A549 (cell line): ENCODE results near the gene KLB. TPM values are rescaled to one million over a fixed set of nuclear protein-coding genes. Genes with fewer than 3 reads are reported as not detected.

Source experiments
- ATAC-seq, 2 experiments: fragments of 200-7000 bp in 1 of 2; fragments of >200 bp in 1 of 2; cut with Nextera tagmentation in 1 of 2; cut with Tn5 transposase in 1 of 2; 3 replicates each; pipeline versions ENCODE4 v1.8.0 to v1.9.1; 2018 to 2020; ENCODE audit warnings: mild to moderate bottlenecking in 1 of 2, moderate library complexity in 1 of 2
- CTCF ChIA-PET: fragments of 300-600 bp; sonication (Branson Sonifier 250); formaldehyde crosslinking; extraction: SDS; loops from one replicate; lab custom pipeline; 2021; ENCODE audit warnings: antibody characterized with exemption, inconsistent platforms; lab: Yijun Ruan, JAX
- POLR2A ChIA-PET: fragments of 350-600 bp; formaldehyde crosslinking; extraction: SDS; loops from one replicate; lab custom pipeline; 2021; ENCODE audit warnings: antibody characterized with exemption, inconsistent platforms; lab: Yijun Ruan, JAX
- DNase-seq, 2 experiments: peaks; one replicate each; pipeline versions ENCODE4 v3.0.0 to v3.0.0-alpha.2; 2011 to 2016; ENCODE audit warnings: low read depth in 1 of 2, low spot score in 1 of 2
- FAIRE-seq: peaks from 2 replicates; lab custom pipeline; 2011; peaks lifted over from hg19 to GRCh38; lab: Jason Lieb, UNC
- H3K27ac ChIP-seq, 2 experiments: fragments of >200 bp; sonication (Bioruptor Twin); formaldehyde crosslinking; 3 replicates each; pipeline ENCODE4 v1.5.1; 2016 to 2017
- H3K4me1 ChIP-seq: fragments of >200 bp; sonication (Bioruptor Twin); formaldehyde crosslinking; 3 replicates; pipeline ENCODE4 v1.6.1; 2016
- H3K4me2 ChIP-seq: fragments of >200 bp; sonication (Bioruptor Twin); formaldehyde crosslinking; 3 replicates; pipeline ENCODE4 v1.6.1; 2016
- H3K4me3 ChIP-seq: fragments of >200 bp; sonication (Bioruptor Twin); formaldehyde crosslinking; 3 replicates; pipeline ENCODE4 v1.5.1; 2016
- H3K9me3 ChIP-seq: fragments of >200 bp; sonication (Bioruptor Twin); formaldehyde crosslinking; 3 replicates; pipeline ENCODE4 v1.6.1; 2016
- CHD4 ChIP-seq: fragments of 200-600 bp; sonication (generic); IDR thresholded peaks from 2 replicates; pipeline ENCODE4 v1.6.1; 2016; ENCODE audit warnings: antibody characterized with exemption, mild to moderate bottlenecking, borderline replicate concordance
- FOSL2 ChIP-seq, 2 experiments: fragments of 450-650 bp in 1 of 2; fragments of >200 bp in 1 of 2; sonication (Bioruptor Twin) in 1 of 2; formaldehyde crosslinking; IDR thresholded peaks; 2 replicates each; pipeline versions ENCODE4 v1.5.0 to v1.6.1; 2016 to 2020; ENCODE audit warnings: mild to moderate bottlenecking in 1 of 2, moderate library complexity in 1 of 2
- FOXS1 ChIP-seq: fragments of 250-450 bp; sonication (Bioruptor Pico); IDR thresholded peaks from 2 replicates; pipeline ENCODE4 v1.5.0; 2020; ENCODE audit warnings: mild to moderate bottlenecking, moderate library complexity
- HES2 ChIP-seq: fragments of >200 bp; sonication (Bioruptor Twin); formaldehyde crosslinking; IDR thresholded peaks from 2 replicates; pipeline ENCODE4 v1.6.1; 2016
- HEYL ChIP-seq: fragments of 250-450 bp; sonication (Bioruptor Pico); IDR thresholded peaks from 2 replicates; pipeline ENCODE4 v1.8.0; 2021; ENCODE audit warnings: mild to moderate bottlenecking, moderate library complexity
- HOXB5 ChIP-seq: fragments of 250-450 bp; sonication (Bioruptor Pico); IDR thresholded peaks from 2 replicates; pipeline ENCODE4 v1.5.0; 2020; ENCODE audit warnings: mild to moderate bottlenecking, moderate library complexity
- JUNB ChIP-seq: fragments of >200 bp; sonication (Bioruptor Twin); formaldehyde crosslinking; IDR thresholded peaks from 2 replicates; pipeline ENCODE4 v1.6.1; 2016
- KDM1A ChIP-seq: fragments of 200-600 bp; sonication (generic); IDR thresholded peaks from 2 replicates; pipeline ENCODE4 v1.6.1; 2016; ENCODE audit warnings: low read depth, mild to moderate bottlenecking
- NFE2L2 ChIP-seq: fragments of 150-350 bp; conservative IDR thresholded peaks from 2 replicates; pipeline ENCODE4 v1.6.1; 2014; ENCODE audit warnings: low read length
- PBX3 ChIP-seq: IDR thresholded peaks from 2 replicates; pipeline ENCODE4 v1.6.1; 2012
- POLR2AphosphoS2 ChIP-seq: conservative IDR thresholded peaks from 2 replicates; pipeline ENCODE4 v1.6.1; 2012; ENCODE audit warnings: low read length, improper control_type of control experiment, inconsistent platforms
- RAD21 ChIP-seq, 2 experiments: fragments of >200 bp in 1 of 2; sonication (Bioruptor Twin) in 1 of 2; formaldehyde crosslinking in 1 of 2; IDR thresholded peaks in 1 of 2; conservative IDR thresholded peaks in 1 of 2; 2 replicates in 1 of 2; 3 replicates in 1 of 2; pipeline ENCODE4 v1.6.1; 2012 to 2018; ENCODE audit warnings: inconsistent platforms in 1 of 2
- RCOR1 ChIP-seq: fragments of 150-350 bp; IDR thresholded peaks from 2 replicates; pipeline ENCODE4 v1.6.1; 2014; ENCODE audit warnings: antibody characterized with exemption, low read length, low read depth
- ZC3H11A ChIP-seq: fragments of 450-650 bp; IDR thresholded peaks from 2 replicates; pipeline ENCODE4 v1.6.1; 2014; ENCODE audit warnings: antibody characterized with exemption, mild to moderate bottlenecking
- ZSCAN20 ChIP-seq: fragments of 250-450 bp; sonication (Bioruptor Pico); IDR thresholded peaks from 2 replicates; pipeline ENCODE4 v1.8.0; 2022; ENCODE audit warnings: mild to moderate bottlenecking, moderate library complexity
- WGBS: methylation state at CpG from one replicate; pipeline ENCODE4 v1.1.6; 2017; ENCODE audit errors: missing lambda C conversion rate; 5-methylcytosine and 5-hydroxymethylcytosine counted together
- polyA plus RNA-seq, 4 experiments: library from polyadenylated mRNA; depleted of rRNA in 3 of 4; stranded (reverse); fragments of >200 nt; fragmentation: RNase III in 1 of 4; extraction: RNeasy Plus Mini Kit Qiagen cat#74134 plus additional on column Dnase treatment in 1 of 4; gene quantifications; 2 replicates in 3 of 4; 3 replicates in 1 of 4; pipeline ENCODE4 v1.2.3, GENCODE V29; 2011 to 2017
- TF ChIP-seq, protein P1 (sequence below): fragments of 250-450 bp; sonication (Bioruptor Pico); IDR thresholded peaks from 2 replicates; pipeline ENCODE4 v1.5.0; 2021; ENCODE audit warnings: mild to moderate bottlenecking, moderate library complexity, borderline replicate concordance
- TF ChIP-seq, protein P2 (sequence below): fragments of 150-350 bp; IDR thresholded peaks from 2 replicates; pipeline ENCODE4 v1.6.1; 2014; ENCODE audit warnings: low read depth, mild to moderate bottlenecking, low read length
- TF ChIP-seq, protein P3 (sequence below): fragments of 200-600 bp; sonication (generic); IDR thresholded peaks from 2 replicates; pipeline ENCODE4 v1.6.1; 2016; ENCODE audit warnings: antibody characterized with exemption, mild to moderate bottlenecking, moderate library complexity

The KLB gene
- polyA plus RNA-seq, 2 of the 4 experiments (the other 2 are of a cell fraction): 0.57 to 0.87 TPM

- ChIA-PET CTCF (interaction anchor here (1.9 kb wide), 1 partner anchor 17 kb away, joined by 8 read pairs; no protein-coding TSS in a partner anchor), POLR2A (no interaction called here)
- WGBS: 77% methylated on average over 10 of the region's 10 CpGs
- Histone ChIP-seq H3K27ac (no peak overlapping the region), H3K9me3 (peaks cover 11% of the 10 kb centered on the region; the same call in 1 of the 3 replicates), H3K4me2 (no peak overlapping the region), H3K4me3 (no peak overlapping the region), H3K4me1 (no peaks in the 10 kb centered on the region)
- DNase-seq (no peak), FAIRE-seq (no peak), ATAC-seq (no peak)
- no peak for TF ChIP-seq HOXB5 (CRISPR knock-in tag)
- TF ChIP-seq PBX3: no peak
- no peak for TF ChIP-seq NFE2L2
- no peak for TF ChIP-seq HES2
- no peak for TF ChIP-seq KDM1A
- TF ChIP-seq, protein P1, sequence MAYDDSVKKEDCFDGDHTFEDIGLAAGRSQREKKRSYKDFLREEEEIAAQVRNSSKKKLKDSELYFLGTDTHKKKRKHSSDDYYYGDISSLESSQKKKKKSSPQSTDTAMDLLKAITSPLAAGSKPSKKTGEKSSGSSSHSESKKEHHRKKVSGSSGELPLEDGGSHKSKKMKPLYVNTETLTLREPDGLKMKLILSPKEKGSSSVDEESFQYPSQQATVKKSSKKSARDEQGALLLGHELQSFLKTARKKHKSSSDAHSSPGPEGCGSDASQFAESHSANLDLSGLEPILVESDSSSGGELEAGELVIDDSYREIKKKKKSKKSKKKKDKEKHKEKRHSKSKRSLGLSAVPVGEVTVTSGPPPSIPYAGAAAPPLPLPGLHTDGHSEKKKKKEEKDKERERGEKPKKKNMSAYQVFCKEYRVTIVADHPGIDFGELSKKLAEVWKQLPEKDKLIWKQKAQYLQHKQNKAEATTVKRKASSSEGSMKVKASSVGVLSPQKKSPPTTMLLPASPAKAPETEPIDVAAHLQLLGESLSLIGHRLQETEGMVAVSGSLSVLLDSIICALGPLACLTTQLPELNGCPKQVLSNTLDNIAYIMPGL (CRISPR knock-in tag): no peak
Measured at GRCh38 chr4:39486221-39486804, 79.6 kb downstream of the KLB start.

DNA sequence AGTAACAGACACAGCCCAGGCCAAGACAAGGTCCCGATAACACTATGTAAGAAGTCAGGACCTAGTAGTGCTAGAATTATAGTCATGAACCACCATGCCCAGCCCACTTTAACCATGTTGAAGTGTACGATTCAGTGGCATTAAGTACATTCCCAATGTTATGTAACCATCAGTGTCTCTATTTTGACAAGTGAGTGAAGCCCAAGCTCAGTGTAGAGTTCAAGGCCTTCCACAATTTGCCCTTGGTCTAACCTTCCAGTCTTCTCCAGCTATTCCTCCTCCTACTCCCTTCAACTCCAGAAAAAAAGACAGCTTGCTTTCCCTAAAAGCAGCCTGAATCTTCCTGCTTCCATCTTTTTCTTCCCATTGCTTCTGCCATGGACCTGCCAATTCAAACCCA is 83.6 kb downstream of the KLB start:
- ChIA-PET CTCF (interaction anchor here (1.0 to 1.8 kb wide), 2 partner anchors 21 to 30 kb away, joined by 3 to 7 read pairs; no protein-coding TSS in a partner anchor), POLR2A (no interaction called here)
- TF ChIP-seq, protein P2, sequence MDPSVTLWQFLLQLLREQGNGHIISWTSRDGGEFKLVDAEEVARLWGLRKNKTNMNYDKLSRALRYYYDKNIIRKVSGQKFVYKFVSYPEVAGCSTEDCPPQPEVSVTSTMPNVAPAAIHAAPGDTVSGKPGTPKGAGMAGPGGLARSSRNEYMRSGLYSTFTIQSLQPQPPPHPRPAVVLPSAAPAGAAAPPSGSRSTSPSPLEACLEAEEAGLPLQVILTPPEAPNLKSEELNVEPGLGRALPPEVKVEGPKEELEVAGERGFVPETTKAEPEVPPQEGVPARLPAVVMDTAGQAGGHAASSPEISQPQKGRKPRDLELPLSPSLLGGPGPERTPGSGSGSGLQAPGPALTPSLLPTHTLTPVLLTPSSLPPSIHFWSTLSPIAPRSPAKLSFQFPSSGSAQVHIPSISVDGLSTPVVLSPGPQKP: no peak
- no peak for TF ChIP-seq RAD21 (conservative IDR thresholded peaks at IDR 0.05 in 1 of 2, IDR thresholded peaks at IDR 0.05 in 1 of 2)
- Histone ChIP-seq H3K27ac (no peak overlapping the region), H3K4me3 (no peak overlapping the region), H3K4me2 (no peak overlapping the region), H3K4me1 (no peaks in the 10 kb centered on the region; the same call in 2 of the 3 replicates), H3K9me3 (peaks cover 2% of the 10 kb centered on the region; the same call in 1 of the 3 replicates)
- FAIRE-seq (no peak), DNase-seq (no peak), ATAC-seq (0 out of 6 replicates have a peak, but pooled peaks of 1 of the 2 experiments have one; percentile 39)
- WGBS: 84% methylated on average over 2 of the region's 2 CpGs

GRCh38 chr4:39494354-39494753 is 87.6 kb downstream of the KLB start:
- CTCF ChIA-PET: interaction anchor here (1.2 kb wide), 1 partner anchor 25 kb away, joined by 3 read pairs; no protein-coding TSS in a partner anchor
- FAIRE-seq (no peak), DNase-seq (no peak), ATAC-seq (peak in 1 of 2 experiments; percentile 23; a peak in 3 of 6 replicates)
- Histone ChIP-seq H3K27ac (no peak overlapping the region), H3K4me3 (no peak overlapping the region), H3K9me3 (no peaks in the 10 kb centered on the region), H3K4me1 (peaks cover 39% of the 10 kb centered on the region), H3K4me2 (no peak overlapping the region)
- WGBS: 94% methylated on average over 1 of the region's 1 CpG
- POLR2A ChIA-PET: no interaction called here
- TF ChIP-seq CHD4: no peak
- TF ChIP-seq RAD21 (conservative IDR thresholded peaks at IDR 0.05 in 1 of 2, IDR thresholded peaks at IDR 0.05 in 1 of 2): no peak
- TF ChIP-seq FOXS1 (CRISPR knock-in tag): no peak
- TF ChIP-seq, protein P3, sequence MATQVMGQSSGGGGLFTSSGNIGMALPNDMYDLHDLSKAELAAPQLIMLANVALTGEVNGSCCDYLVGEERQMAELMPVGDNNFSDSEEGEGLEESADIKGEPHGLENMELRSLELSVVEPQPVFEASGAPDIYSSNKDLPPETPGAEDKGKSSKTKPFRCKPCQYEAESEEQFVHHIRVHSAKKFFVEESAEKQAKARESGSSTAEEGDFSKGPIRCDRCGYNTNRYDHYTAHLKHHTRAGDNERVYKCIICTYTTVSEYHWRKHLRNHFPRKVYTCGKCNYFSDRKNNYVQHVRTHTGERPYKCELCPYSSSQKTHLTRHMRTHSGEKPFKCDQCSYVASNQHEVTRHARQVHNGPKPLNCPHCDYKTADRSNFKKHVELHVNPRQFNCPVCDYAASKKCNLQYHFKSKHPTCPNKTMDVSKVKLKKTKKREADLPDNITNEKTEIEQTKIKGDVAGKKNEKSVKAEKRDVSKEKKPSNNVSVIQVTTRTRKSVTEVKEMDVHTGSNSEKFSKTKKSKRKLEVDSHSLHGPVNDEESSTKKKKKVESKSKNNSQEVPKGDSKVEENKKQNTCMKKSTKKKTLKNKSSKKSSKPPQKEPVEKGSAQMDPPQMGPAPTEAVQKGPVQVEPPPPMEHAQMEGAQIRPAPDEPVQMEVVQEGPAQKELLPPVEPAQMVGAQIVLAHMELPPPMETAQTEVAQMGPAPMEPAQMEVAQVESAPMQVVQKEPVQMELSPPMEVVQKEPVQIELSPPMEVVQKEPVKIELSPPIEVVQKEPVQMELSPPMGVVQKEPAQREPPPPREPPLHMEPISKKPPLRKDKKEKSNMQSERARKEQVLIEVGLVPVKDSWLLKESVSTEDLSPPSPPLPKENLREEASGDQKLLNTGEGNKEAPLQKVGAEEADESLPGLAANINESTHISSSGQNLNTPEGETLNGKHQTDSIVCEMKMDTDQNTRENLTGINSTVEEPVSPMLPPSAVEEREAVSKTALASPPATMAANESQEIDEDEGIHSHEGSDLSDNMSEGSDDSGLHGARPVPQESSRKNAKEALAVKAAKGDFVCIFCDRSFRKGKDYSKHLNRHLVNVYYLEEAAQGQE: no peak
- no peak for TF ChIP-seq ZSCAN20
- TF ChIP-seq ZC3H11A: no peak
- no peak for TF ChIP-seq HEYL
- TF ChIP-seq FOSL2 (IDR thresholded peaks at IDR 0.05): no peak
- no peak for TF ChIP-seq FOSL2 (CRISPR knock-in tag; IDR thresholded peaks at IDR 0.05)
- no peak for TF ChIP-seq NFE2L2
- no peak for TF ChIP-seq JUNB
- no peak for TF ChIP-seq POLR2AphosphoS2
- TF ChIP-seq HOXB5 (CRISPR knock-in tag): no peak
- TF ChIP-seq RCOR1: no peak
- TF ChIP-seq, protein P1 (CRISPR knock-in tag): no peak
